Muscle layer of duodenum (tissue), 2 donors: Measurements from ENCODE around the gene EEF2K.

Experiments used
- H3K27ac ChIP-seq: one replicate; pipeline ENCODE4 v1.7.0; 2013; ENCODE audit warnings: mild to moderate bottlenecking, low read length
- H3K27me3 ChIP-seq: one replicate; pipeline ENCODE4 v1.7.0; 2013; ENCODE audit warnings: low read depth, mild to moderate bottlenecking, control low read depth, low read length
- H3K36me3 ChIP-seq, 2 donors: one replicate each; pipeline ENCODE4 v1.7.0; 2013; ENCODE audit warnings: low read length in 2 of 2, control low read depth in 1 of 2, mild to moderate bottlenecking in 1 of 2; ENCODE audit not compliant: insufficient read depth in 2 of 2, control insufficient read depth in 1 of 2
- H3K4me1 ChIP-seq, 2 donors: one replicate each; pipeline ENCODE4 v1.7.0; 2013; ENCODE audit warnings: low read length in 2 of 2, mild to moderate bottlenecking in 2 of 2, control low read depth in 1 of 2, moderate library complexity in 1 of 2; ENCODE audit not compliant: insufficient read depth in 2 of 2, control insufficient read depth in 1 of 2
- H3K4me3 ChIP-seq, 2 donors: one replicate each; pipeline ENCODE4 v1.7.0; 2013; ENCODE audit warnings: low read length in 2 of 2, low read depth in 1 of 2, mild to moderate bottlenecking in 1 of 2
- H3K9me3 ChIP-seq, 2 donors: one replicate each; pipeline ENCODE4 v1.7.0; 2013; ENCODE audit warnings: low read length in 2 of 2, control low read depth in 1 of 2, mild to moderate bottlenecking in 1 of 2; ENCODE audit not compliant: control insufficient read depth in 1 of 2
- donor health status: healthy.

EEF2K gene

DNA sequence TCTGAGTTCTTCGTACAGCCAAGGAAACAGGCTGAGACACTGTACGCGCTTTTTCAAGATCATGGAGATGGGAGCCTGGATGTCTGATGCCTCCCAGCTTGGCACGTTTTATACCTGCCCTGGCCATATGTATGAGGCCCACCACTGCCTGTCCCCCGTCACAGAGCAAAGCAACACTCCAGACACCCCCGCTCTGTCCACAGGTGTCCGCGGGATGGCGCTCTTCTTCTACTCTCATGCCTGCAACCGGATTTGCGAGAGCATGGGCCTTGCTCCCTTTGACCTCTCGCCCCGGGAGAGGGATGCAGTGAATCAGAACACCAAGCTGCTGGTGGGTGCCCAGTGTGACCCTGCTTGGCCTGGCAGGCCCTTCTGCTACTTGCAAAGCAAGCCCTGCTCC is 51.4 kb downstream of the EEF2K start:
- H3K4me1 ChIP-seq = no peaks in the 10 kb centered on the region
- no peak overlapping the region for H3K4me3 ChIP-seq
- H3K9me3 ChIP-seq = peaks cover 3 to 7% of the 10 kb centered on the region in 2 donors
- H3K27ac ChIP-seq = no peak overlapping the region
- H3K36me3 ChIP-seq = peaks cover 49 to 66% of the 10 kb centered on the region in 2 donors
- H3K27me3 ChIP-seq = no peaks in the 10 kb centered on the region

DNA sequence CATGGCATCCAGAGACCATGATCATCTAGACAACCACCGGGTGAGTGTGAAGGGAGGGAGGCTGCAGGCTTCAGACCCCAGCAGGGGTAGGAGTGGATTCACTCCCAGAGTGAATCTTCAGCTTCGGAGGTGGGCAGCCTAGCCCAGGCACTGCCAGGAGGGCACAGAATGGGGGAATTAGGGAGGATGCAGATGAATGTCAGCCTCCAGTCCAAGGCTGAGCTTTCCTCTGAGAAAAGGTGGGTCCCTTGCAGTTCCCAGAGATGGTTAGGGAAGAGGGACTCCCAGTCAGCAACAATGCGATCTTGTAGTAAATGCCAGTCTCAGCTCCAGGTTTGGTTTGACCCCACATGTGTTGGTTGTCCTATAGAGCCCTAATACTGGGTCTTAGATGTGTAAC is 54.4 kb downstream of the EEF2K start:
- Histone ChIP-seq H3K4me1 (no peaks in the 10 kb centered on the region), H3K9me3 (peaks cover 0 to 2% of the 10 kb centered on the region in 2 donors), H3K4me3 (no peak overlapping the region), H3K36me3 (peaks cover 42 to 64% of the 10 kb centered on the region in 2 donors), H3K27ac (no peak overlapping the region), H3K27me3 (no peaks in the 10 kb centered on the region)

DNA sequence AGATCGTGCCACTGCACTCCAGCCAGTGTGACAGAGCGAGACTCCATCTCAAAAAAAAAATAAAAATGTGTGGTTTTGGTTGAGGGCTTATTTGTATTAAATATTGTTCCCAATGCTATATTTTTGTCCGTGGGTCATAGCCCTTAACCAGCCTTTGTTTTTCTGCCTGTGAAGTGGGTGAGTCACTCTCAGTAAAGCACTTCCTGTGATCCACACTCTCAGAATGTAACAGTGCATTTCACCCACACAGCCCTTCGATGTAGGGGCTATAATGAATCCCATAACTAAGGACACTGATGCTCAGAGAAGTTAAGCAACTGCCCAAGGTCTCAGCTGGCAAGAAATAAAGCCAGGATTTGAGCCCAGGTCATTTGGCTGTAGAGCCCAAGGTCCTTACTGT is 56.4 kb downstream of the EEF2K start:
- Histone ChIP-seq H3K4me1 (no peaks in the 10 kb centered on the region), H3K9me3 (no peaks in the 10 kb centered on the region), H3K4me3 (no peak overlapping the region), H3K27me3 (no peaks in the 10 kb centered on the region), H3K36me3 (peaks cover 40 to 70% of the 10 kb centered on the region in 2 donors), H3K27ac (no peak overlapping the region)

DNA sequence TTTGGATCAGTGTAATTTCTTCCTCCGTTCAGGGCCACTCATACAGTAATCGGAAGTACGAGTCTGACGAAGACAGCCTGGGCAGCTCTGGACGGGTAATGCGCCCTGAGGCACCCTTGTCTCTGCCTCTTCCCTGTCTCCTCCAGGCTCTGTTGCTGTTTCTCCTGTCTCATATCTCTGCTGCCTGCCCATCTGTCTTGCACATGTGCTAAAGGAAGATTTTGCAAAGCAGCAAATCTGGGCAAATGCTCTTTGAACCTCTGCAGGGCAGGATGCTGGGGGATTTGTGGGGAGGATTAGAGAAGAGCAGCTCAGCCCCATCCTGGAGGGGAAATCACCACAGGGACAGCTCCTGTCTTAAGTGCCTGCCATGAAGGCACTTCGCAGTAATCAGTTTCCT is 58.7 kb downstream of the EEF2K start:
- H3K36me3 ChIP-seq = peaks cover 28 to 69% of the 10 kb centered on the region in 2 donors

DNA sequence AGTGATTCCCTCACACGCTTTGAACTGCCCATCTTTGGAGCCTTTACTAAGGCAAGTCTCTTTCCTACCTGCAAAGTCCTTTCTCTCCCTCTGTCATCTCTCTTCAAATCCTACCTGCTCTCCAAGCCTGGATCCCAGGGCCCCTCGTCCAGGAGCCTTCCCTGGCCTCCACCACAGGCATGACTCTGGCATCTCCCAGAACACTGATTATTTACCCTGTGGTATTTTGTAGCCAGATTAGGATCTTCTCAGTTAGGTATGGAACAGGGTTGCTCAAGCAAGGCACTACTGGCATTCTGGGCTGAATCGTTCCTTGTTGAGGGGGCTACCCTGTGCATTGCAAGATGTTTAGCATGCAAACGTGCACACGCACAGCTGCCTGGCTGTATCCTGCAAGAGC is 59.3 kb downstream of the EEF2K start:
- no peaks in the 10 kb centered on the region for H3K9me3 ChIP-seq
- peaks cover 22 to 68% of the 10 kb centered on the region in 2 donors for H3K36me3 ChIP-seq
- no peaks in the 10 kb centered on the region for H3K27me3 ChIP-seq

More for the DNA sequence above, 58.7 kb downstream of the EEF2K start:
- no peaks in the 10 kb centered on the region for H3K9me3 ChIP-seq
- no peaks in the 10 kb centered on the region for H3K27me3 ChIP-seq
- H3K27ac ChIP-seq = no peak overlapping the region
- no peaks in the 10 kb centered on the region for H3K4me1 ChIP-seq
- H3K4me3 ChIP-seq = no peak overlapping the region

DNA sequence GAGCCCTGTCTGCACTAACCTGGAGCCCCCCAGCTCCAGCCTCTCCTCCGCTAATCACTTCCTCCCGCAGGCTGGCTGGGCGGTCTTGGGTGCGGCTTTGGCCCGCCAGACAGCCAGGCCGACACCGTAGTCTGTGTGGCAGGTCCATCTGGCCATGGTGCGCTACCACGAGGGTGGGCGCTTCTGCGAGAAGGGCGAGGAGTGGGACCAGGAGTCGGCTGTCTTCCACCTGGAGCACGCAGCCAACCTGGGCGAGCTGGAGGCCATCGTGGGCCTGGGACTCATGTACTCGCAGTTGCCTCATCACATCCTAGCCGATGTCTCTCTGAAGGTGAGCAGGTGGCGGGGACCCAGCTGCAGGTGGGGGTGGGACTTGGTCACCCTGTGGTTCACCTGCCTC is 60.5 kb downstream of the EEF2K start:
- Histone ChIP-seq H3K4me1 (no peaks in the 10 kb centered on the region), H3K27ac (no peak overlapping the region)

More for the DNA sequence above, 59.3 kb downstream of the EEF2K start:
- H3K4me3 ChIP-seq = no peak overlapping the region
- H3K4me1 ChIP-seq = no peaks in the 10 kb centered on the region
- no peak overlapping the region for H3K27ac ChIP-seq

DNA sequence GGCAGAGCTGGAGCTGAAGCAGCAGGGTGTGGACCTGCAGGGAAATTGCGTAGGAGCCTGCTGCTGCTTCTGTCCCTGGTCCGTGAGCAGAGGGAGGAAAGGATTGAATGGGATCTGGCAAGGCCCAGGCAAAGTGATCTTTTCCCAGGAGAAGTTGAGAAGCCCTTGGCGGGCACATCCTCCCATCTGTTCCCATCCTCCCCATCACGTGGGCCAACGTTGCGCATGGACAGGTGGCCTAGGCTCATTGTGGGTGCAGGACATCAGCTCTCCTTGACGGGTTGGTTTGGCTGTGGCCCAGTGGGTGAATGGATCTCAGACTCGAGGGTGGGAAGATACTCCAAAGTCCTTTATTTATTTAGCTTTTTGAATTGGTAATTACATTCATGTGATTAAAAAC is 61.7 kb downstream of the EEF2K start:
- H3K27me3 ChIP-seq = no peaks in the 10 kb centered on the region
- no peaks in the 10 kb centered on the region for H3K9me3 ChIP-seq
- H3K4me3 ChIP-seq = no peak overlapping the region
- no peak overlapping the region for H3K27ac ChIP-seq
- peaks cover 22 to 76% of the 10 kb centered on the region in 2 donors for H3K36me3 ChIP-seq
- no peaks in the 10 kb centered on the region for H3K4me1 ChIP-seq

More for the DNA sequence above, 60.5 kb downstream of the EEF2K start:
- peaks cover 16 to 70% of the 10 kb centered on the region in 2 donors for H3K36me3 ChIP-seq
- H3K9me3 ChIP-seq = no peaks in the 10 kb centered on the region
- H3K27me3 ChIP-seq = no peaks in the 10 kb centered on the region
- no peak overlapping the region for H3K4me3 ChIP-seq

DNA sequence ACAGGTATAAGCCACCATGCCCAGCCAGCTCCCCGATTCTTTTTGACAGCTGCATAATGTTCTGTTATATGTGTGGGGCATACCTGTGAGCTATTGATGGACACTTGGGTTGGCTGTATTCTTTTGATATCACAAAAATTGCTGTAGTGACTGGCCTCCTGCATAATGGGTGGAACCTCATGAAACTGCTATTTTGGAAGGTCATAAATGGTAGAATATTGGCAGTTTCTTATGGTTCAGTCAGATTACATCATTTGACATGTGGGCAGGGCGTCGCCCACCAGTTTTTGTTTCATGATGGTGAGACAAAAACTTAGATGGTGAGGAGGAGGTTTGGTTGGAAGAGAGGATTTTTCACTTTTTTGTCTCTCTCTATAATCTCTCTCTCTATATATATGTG is 64.4 kb downstream of the EEF2K start:
- Histone ChIP-seq H3K36me3 (peaks cover 20 to 74% of the 10 kb centered on the region in 2 donors), H3K4me1 (no peaks in the 10 kb centered on the region), H3K27ac (no peak overlapping the region), H3K27me3 (no peaks in the 10 kb centered on the region), H3K9me3 (no peaks in the 10 kb centered on the region), H3K4me3 (no peak overlapping the region)

DNA sequence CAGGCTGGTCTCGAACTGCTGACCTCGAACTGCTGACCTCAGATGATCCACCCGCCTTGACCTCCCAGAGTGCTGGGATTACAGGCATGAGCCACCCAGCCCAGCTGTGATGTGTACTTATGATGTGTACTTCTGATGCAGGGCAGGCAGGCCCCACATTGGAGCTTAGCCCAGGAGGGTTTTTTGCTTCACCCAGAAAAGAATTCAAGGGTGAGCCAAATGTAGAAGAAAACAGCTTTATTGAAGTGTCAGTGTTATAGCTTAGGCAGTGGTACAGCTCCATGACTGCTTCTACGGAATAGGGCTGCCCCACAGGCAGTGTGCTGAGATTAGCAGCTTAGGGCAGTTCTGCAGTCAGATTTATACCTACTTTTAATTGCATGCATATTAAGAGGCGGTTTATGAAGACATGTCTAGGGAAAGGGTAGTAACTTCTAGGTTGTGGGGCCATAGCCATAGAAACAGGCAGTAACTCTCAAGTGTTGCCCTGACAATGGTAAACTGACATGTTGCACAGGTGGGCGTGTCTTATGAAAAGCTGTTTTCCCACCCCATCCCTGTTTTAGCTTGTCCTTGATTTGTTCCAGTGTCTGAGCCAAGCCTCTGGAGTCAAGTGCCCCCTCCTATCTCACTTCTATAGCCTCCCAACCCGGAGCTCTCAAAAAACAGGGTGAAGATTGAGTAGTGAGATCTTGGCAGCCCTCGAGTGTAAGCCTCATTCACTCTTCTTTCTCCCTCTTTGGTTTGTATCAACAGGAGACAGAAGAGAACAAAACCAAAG is 67.0 kb downstream of the EEF2K start:
- H3K27me3 ChIP-seq = no peaks in the 10 kb centered on the region
- no peak overlapping the region for H3K4me3 ChIP-seq
- H3K36me3 ChIP-seq = peaks cover 18 to 59% of the 10 kb centered on the region in 2 donors
- H3K4me1 ChIP-seq = no peaks in the 10 kb centered on the region
- H3K9me3 ChIP-seq = no peaks in the 10 kb centered on the region
- H3K27ac ChIP-seq = no peak overlapping the region

DNA sequence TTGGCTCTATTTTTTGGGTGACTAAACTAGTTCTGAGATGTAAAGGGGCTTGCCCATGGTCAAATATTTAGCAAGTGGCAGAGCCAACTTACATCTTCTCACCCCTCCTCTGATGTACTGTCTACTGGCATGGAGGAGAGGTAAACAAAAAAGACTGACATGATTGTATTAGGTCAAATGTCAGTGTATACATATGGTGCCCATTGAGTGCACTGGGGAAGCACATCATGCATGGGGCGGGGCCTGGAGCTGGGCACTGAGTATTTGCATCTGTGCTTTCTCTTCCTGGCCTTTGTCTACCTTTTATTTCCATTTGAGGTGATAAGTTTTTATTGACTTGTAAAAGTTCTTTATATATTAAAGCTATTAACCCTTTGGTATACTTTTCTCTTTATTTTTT is 68.8 kb downstream of the EEF2K start:
- Histone ChIP-seq H3K4me3 (no peak overlapping the region), H3K27me3 (no peaks in the 10 kb centered on the region), H3K9me3 (no peaks in the 10 kb centered on the region), H3K27ac (no peak overlapping the region), H3K36me3 (peaks cover 19 to 60% of the 10 kb centered on the region in 2 donors), H3K4me1 (no peaks in the 10 kb centered on the region)

DNA sequence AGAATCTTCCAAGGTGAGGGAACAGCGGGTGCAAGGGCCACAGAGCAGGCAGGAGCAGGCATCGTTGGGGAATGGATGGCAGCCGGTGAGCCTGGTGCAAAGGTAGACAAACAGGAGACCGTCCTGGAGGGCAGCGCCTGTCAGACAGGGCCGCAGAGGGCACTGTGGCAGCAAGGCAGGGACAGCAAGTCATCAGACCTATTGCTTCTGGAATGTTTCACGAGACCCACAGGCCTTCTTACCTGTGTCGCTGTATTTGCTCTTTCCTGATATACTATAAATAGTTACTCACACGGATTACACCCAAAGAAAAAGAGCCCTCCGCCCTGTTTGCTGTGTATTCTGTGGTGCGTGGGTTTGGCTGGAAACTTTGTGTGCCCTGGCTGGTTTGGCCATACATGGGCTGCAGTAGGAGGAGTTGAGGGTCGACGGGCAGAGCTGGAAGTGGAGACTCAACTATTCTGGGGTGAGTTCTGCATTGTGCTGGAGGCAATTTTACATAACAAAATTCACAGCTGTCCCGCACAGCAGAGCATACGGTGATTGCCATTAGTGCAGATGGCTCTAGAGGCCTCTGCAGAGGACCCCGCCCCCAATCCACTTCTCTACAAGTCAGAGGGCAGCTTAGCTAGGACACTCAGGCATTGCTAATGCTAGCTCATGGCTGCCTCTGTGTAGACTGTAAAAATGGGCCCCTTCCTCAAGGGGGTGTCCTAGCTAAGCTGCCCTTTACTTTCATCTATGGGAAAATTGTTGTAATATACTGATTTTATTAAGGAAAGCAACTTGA is 72.6 kb downstream of the EEF2K start:
- Histone ChIP-seq H3K4me1 (no peaks in the 10 kb centered on the region), H3K27ac (no peak overlapping the region), H3K36me3 (peaks cover 22 to 62% of the 10 kb centered on the region in 2 donors)

More for the DNA sequence above, 72.6 kb downstream of the EEF2K start:
- Histone ChIP-seq H3K9me3 (no peaks in the 10 kb centered on the region), H3K4me3 (no peak overlapping the region), H3K27me3 (no peaks in the 10 kb centered on the region)
